ENCODE data around the gene TJAP1.
"Not testable (repeated sequence)": the region's sequence is repeated elsewhere in the genome, so short reads cannot be mapped to it uniquely, and the experiment has no call there.

The TJAP1 gene

GRCh38 chr6:43452896-43453295 lies 24.5 kb upstream of the TJAP1 start:
- TF ChIP-seq CTCF (IDR thresholded peaks at IDR 0.05; ENCODE audit: insufficient read depth, low read depth, low read length, missing control alignments) = no peak
- no peak for DNase-seq (ENCODE audit: low read depth)
- H3K4me3 ChIP-seq (ENCODE audit: low read depth, low read length) = no peak overlapping the region

- DNase-seq (ENCODE audit: low read depth) = no peak
- TF ChIP-seq CTCF (IDR thresholded peaks at IDR 0.05; ENCODE audit: insufficient read depth, low read depth, low read length, missing control alignments) = no peak
- no peak overlapping the region for H3K4me3 ChIP-seq (ENCODE audit: low read depth, low read length)
Measured at GRCh38 chr6:43453831-43454230, 23.5 kb upstream of the TJAP1 start.

- DNase-seq (ENCODE audit: low read depth) = no peak
- TF ChIP-seq CTCF (IDR thresholded peaks at IDR 0.05; ENCODE audit: insufficient read depth, low read depth, low read length, missing control alignments) = peak; percentile 97
- H3K4me3 ChIP-seq (ENCODE audit: low read depth, low read length) = no peak overlapping the region; the same call in 1 of the 2 replicates
Measured at GRCh38 chr6:43454290-43454695, 23.1 kb upstream of the TJAP1 start.

- TF ChIP-seq CTCF (IDR thresholded peaks at IDR 0.05; ENCODE audit: insufficient read depth, low read depth, low read length, missing control alignments) = no peak
- peak; percentile 77 for DNase-seq (ENCODE audit: low read depth)
- peak overlapping the region; percentile 28 for H3K4me3 ChIP-seq (ENCODE audit: low read depth, low read length)
Measured at GRCh38 chr6:43454696-43455530, 22.5 kb upstream of the TJAP1 start.

GRCh38 chr6:43455531-43456428 lies 21.6 kb upstream of the TJAP1 start, which contains the start of gene DLK2:
DLK2 (minus strand) TSS chr6:43455548; CDS start chr6:43454825, 723 bp downstream.
- peak; percentile 39 for DNase-seq (ENCODE audit: low read depth)
- TF ChIP-seq CTCF (IDR thresholded peaks at IDR 0.05; ENCODE audit: insufficient read depth, low read depth, low read length, missing control alignments) = no peak
- peak within 1 kb of the TSS; percentile 49 for H3K4me3 ChIP-seq (ENCODE audit: low read depth, low read length)

GRCh38 chr6:43457643-43458042 lies 19.7 kb upstream of the TJAP1 start:
- no peak overlapping the region for H3K4me3 ChIP-seq (ENCODE audit: low read depth, low read length)

GRCh38 chr6:43458154-43458553 lies 19.2 kb upstream of the TJAP1 start:
- DNase-seq (ENCODE audit: low read depth); H3K4me3 ChIP-seq (ENCODE audit: low read depth, low read length): not testable (repeated sequence)

More at GRCh38 chr6:43457643-43458042, 19.7 kb upstream of the TJAP1 start:
- DNase-seq (ENCODE audit: low read depth) = no peak
- no peak for TF ChIP-seq CTCF (IDR thresholded peaks at IDR 0.05; ENCODE audit: insufficient read depth, low read depth, low read length, missing control alignments)
